Measurements from ENCODE around the gene SYNPO2.

SYNPO2 gene, protein sequence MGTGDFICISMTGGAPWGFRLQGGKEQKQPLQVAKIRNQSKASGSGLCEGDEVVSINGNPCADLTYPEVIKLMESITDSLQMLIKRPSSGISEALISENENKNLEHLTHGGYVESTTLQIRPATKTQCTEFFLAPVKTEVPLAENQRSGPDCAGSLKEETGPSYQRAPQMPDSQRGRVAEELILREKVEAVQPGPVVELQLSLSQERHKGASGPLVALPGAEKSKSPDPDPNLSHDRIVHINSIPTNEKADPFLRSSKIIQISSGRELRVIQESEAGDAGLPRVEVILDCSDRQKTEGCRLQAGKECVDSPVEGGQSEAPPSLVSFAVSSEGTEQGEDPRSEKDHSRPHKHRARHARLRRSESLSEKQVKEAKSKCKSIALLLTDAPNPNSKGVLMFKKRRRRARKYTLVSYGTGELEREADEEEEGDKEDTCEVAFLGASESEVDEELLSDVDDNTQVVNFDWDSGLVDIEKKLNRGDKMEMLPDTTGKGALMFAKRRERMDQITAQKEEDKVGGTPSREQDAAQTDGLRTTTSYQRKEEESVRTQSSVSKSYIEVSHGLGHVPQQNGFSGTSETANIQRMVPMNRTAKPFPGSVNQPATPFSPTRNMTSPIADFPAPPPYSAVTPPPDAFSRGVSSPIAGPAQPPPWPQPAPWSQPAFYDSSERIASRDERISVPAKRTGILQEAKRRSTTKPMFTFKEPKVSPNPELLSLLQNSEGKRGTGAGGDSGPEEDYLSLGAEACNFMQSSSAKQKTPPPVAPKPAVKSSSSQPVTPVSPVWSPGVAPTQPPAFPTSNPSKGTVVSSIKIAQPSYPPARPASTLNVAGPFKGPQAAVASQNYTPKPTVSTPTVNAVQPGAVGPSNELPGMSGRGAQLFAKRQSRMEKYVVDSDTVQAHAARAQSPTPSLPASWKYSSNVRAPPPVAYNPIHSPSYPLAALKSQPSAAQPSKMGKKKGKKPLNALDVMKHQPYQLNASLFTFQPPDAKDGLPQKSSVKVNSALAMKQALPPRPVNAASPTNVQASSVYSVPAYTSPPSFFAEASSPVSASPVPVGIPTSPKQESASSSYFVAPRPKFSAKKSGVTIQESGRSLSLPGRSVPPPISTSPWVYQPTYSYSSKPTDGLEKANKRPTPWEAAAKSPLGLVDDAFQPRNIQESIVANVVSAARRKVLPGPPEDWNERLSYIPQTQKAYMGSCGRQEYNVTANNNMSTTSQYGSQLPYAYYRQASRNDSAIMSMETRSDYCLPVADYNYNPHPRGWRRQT

DNA sequence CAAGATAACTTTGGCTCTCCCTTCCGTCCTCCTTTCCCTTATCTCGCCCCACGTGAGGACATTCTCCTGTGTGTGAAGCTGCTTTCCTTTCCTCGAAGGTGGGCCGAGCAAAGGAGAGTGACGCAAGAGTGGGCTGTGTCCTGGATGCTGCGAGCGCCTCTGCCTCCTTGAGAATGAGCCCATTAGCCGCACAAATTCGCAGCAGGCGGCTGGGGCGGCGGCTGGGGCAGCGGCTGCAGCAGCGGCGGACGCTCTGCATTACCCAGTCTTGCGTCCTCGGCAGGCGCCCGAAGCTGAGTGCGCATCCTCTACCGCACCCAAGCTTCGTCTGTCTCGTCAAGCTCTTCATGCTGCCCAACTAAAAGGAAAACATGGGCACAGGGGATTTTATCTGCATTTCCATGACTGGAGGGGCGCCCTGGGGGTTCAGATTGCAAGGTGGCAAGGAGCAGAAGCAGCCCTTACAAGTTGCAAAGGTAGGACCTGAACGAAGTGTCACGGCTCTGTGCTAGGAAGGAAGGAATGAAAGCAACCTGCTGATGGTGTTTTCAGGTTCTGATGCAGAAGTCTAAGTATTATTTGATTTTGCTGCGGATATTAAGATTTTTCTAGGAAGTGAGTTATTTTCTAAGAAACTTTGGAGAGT, at the start of gene SYNPO2:
TSS of gene SYNPO2 (plus strand) at position 189 of the 646 bp plus-strand sequence. CDS start at position 372, 183 bp downstream.
- H3K27me3 ChIP-seq (ENCODE audit: low read length) = no peaks in the 10 kb centered on the region
- no peaks in the 10 kb centered on the region for H3K9me3 ChIP-seq (ENCODE audit: insufficient read depth, low read length)
- no peaks in the 10 kb centered on the region for H3K9me2 ChIP-seq (replicated peaks; ENCODE audit: insufficient read depth, low read length)
- H3F3A ChIP-seq (ENCODE audit: insufficient read depth) = no peaks in the 10 kb centered on the region
- no peak within 1 kb of the TSS for H3K4me2 ChIP-seq (ENCODE audit: low read depth, low read length, poor library complexity, severe bottlenecking)
- H2AFZ ChIP-seq (ENCODE audit: low read depth, low read length, severe bottlenecking) = no peak within 1 kb of the TSS
- H3K27ac ChIP-seq (ENCODE audit: low read depth, low read length) = no peak within 1 kb of the TSS
- H3K79me2 ChIP-seq (ENCODE audit: insufficient read depth, low read length) = no peaks in the 10 kb centered on the region
- H4K20me1 ChIP-seq (ENCODE audit: low read depth, low read length) = no peaks in the 10 kb centered on the region
- TF ChIP-seq, protein P1, sequence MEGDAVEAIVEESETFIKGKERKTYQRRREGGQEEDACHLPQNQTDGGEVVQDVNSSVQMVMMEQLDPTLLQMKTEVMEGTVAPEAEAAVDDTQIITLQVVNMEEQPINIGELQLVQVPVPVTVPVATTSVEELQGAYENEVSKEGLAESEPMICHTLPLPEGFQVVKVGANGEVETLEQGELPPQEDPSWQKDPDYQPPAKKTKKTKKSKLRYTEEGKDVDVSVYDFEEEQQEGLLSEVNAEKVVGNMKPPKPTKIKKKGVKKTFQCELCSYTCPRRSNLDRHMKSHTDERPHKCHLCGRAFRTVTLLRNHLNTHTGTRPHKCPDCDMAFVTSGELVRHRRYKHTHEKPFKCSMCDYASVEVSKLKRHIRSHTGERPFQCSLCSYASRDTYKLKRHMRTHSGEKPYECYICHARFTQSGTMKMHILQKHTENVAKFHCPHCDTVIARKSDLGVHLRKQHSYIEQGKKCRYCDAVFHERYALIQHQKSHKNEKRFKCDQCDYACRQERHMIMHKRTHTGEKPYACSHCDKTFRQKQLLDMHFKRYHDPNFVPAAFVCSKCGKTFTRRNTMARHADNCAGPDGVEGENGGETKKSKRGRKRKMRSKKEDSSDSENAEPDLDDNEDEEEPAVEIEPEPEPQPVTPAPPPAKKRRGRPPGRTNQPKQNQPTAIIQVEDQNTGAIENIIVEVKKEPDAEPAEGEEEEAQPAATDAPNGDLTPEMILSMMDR (IDR thresholded peaks at IDR 0.05; ENCODE audit: insufficient read depth, low read length, poor library complexity, severe bottlenecking) = no peak
- no peak for TF ChIP-seq EZH2phosphoT487 (conservative IDR thresholded peaks at IDR 0.05; ENCODE audit: low read length)
- H3K9ac ChIP-seq (ENCODE audit: low read length) = no peak within 1 kb of the TSS
- H3K4me3 ChIP-seq (ENCODE audit: insufficient read depth, low read length, poor library complexity, severe bottlenecking) = no peak within 1 kb of the TSS
- H3K36me3 ChIP-seq (ENCODE audit: low read length) = no peaks in the 10 kb centered on the region

DNA sequence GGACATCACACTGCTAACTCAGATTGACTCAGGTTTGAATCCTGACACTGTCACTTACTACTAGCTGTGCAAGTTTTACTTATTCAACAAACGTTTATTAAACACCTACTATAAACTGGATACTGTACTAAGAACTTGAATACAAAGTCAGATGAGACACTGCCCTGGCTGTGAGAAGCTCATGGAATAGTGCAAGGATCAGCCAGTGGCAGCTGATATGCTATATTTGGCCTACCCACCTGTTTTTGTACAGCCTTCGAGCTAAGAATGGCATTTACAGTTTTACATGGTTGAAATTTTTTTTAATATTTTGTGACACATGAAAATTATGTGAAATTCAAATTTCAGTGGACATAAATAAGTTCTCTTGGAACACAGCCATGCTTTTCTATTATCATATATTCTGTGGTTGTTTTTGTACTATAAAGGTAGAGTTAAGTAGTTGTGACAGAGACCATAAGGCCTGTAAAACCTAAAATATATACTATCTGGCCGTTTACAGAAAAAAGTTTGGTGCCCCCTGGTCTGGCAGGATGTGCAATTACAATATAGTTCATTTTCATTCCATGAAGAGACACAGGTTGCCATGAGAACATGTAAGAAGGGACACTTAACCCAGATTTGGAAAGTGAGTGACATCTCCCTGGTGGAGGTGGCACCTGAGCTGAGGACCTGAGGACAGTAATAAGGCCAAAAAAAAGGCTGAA, 49.3 kb upstream of the SYNPO2 start:
- Histone ChIP-seq H3K27me3 (ENCODE audit: low read length) (no peaks in the 10 kb centered on the region), H3K9me3 (ENCODE audit: insufficient read depth, low read length) (no peaks in the 10 kb centered on the region), H3K4me3 (ENCODE audit: insufficient read depth, low read length, poor library complexity, severe bottlenecking) (no peak overlapping the region), H3K79me2 (ENCODE audit: insufficient read depth, low read length) (peaks cover 13% of the 10 kb centered on the region), H2AFZ (ENCODE audit: low read depth, low read length, severe bottlenecking) (no peak overlapping the region), H3K4me2 (ENCODE audit: low read depth, low read length, poor library complexity, severe bottlenecking) (no peak overlapping the region), H3K27ac (ENCODE audit: low read depth, low read length) (no peak overlapping the region), H3K9me2 (replicated peaks; ENCODE audit: insufficient read depth, low read length) (no peaks in the 10 kb centered on the region), H4K20me1 (ENCODE audit: low read depth, low read length) (no peaks in the 10 kb centered on the region), H3K36me3 (ENCODE audit: low read length) (no peaks in the 10 kb centered on the region), H3K9ac (ENCODE audit: low read length) (no peak overlapping the region), H3F3A (ENCODE audit: insufficient read depth) (no peaks in the 10 kb centered on the region)
- TF ChIP-seq, protein P1 (IDR thresholded peaks at IDR 0.05; ENCODE audit: insufficient read depth, low read length, poor library complexity, severe bottlenecking) = no peak
- no peak for TF ChIP-seq EZH2phosphoT487 (conservative IDR thresholded peaks at IDR 0.05; ENCODE audit: low read length)

DNA sequence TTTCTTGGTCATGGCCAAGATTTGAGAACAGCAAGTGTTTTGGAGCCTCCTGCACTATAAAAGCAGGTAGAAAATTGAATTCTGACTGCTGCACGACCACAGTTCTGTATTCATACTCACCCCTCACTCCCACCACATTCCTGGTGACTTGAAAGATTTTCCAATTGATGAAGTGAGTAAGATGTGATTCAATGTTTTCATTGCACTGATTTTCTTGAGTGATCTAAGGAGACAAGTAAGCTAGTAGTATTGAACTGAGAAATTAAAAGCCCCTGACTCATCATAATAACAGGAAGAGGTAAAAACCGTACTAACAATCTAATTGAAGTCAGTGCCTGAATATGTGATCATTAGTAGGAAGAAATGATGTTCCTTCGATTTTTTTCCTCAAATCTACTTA, 46.6 kb upstream of the SYNPO2 start:
- no peak overlapping the region for H3K27ac ChIP-seq (ENCODE audit: low read depth, low read length)
- TF ChIP-seq, protein P1 (IDR thresholded peaks at IDR 0.05; ENCODE audit: insufficient read depth, low read length, poor library complexity, severe bottlenecking) = no peak
- no peak for TF ChIP-seq EZH2phosphoT487 (conservative IDR thresholded peaks at IDR 0.05; ENCODE audit: low read length)
- no peaks in the 10 kb centered on the region for H3F3A ChIP-seq (ENCODE audit: insufficient read depth)
- no peaks in the 10 kb centered on the region for H3K9me3 ChIP-seq (ENCODE audit: insufficient read depth, low read length)
- no peak overlapping the region for H3K4me2 ChIP-seq (ENCODE audit: low read depth, low read length, poor library complexity, severe bottlenecking)
- H3K9me2 ChIP-seq (replicated peaks; ENCODE audit: insufficient read depth, low read length) = no peaks in the 10 kb centered on the region
- H3K27me3 ChIP-seq (ENCODE audit: low read length) = no peaks in the 10 kb centered on the region
- no peaks in the 10 kb centered on the region for H3K79me2 ChIP-seq (ENCODE audit: insufficient read depth, low read length)
- H3K36me3 ChIP-seq (ENCODE audit: low read length) = no peaks in the 10 kb centered on the region
- H2AFZ ChIP-seq (ENCODE audit: low read depth, low read length, severe bottlenecking) = no peak overlapping the region
- H4K20me1 ChIP-seq (ENCODE audit: low read depth, low read length) = no peaks in the 10 kb centered on the region
- no peak overlapping the region for H3K9ac ChIP-seq (ENCODE audit: low read length)
- no peak overlapping the region for H3K4me3 ChIP-seq (ENCODE audit: insufficient read depth, low read length, poor library complexity, severe bottlenecking)
